Measurements from ENCODE around the gene PTCD1. TPM values are rescaled to one million over a fixed set of nuclear protein-coding genes. Genes with fewer than 3 reads are reported as not detected.

The PTCD1 gene
- total and polyA plus RNA-seq, 9 of the 15 experiments (the other 6 are each of a cell fraction or from before 2014, with no cell fraction given), result 0.46 to 17.1 (median 6.2) TPM

- no peak for TF ChIP-seq ZNF277 (CRISPR knock-in tag; IDR thresholded peaks at IDR 0.05; ENCODE audit: borderline replicate concordance)
- TF ChIP-seq ZNF274 (IDR thresholded peaks at IDR 0.05; ENCODE audit: borderline replicate concordance, low read depth, low read length), result no peak
- TF ChIP-seq CBX3 (IDR thresholded peaks at IDR 0.05; ENCODE audit: borderline replicate concordance in 1 of 2, low read length in 2 of 2), result peak in 1 of 2 experiments; percentile 65; a peak in 1 of 3 replicates
- no peak for TF ChIP-seq NFE2 (IDR thresholded peaks at IDR 0.05; ENCODE audit: low read depth)
- TF ChIP-seq SPI1 (IDR thresholded peaks at IDR 0.05; ENCODE audit: borderline replicate concordance, low read depth, low read length), result 0 out of 2 replicates have a peak, but pooled peaks have one; percentile 49
- TF ChIP-seq BHLHE40 (IDR thresholded peaks at IDR 0.05; ENCODE audit: low read length), result peak; percentile 96
- TF ChIP-seq FOXJ2 (tag; IDR thresholded peaks at IDR 0.05), result no peak
- peak; percentile 73; the same call in 1 of the 2 replicates for TF ChIP-seq ZBED1 (IDR thresholded peaks at IDR 0.05)
- TF ChIP-seq CTCF (IDR thresholded peaks at IDR 0.05 in 2 of 3, conservative IDR thresholded peaks at IDR 0.05 in 1 of 3; ENCODE audit: insufficient read depth in 2 of 3, low read depth in 1 of 3, low read length in 3 of 3), result no peak
- no peak for TF ChIP-seq RFX5 (IDR thresholded peaks at IDR 0.05; ENCODE audit: low read depth, low read length)
- TF ChIP-seq ZNF655 (CRISPR knock-in tag; IDR thresholded peaks at IDR 0.05), result no peak
- no peak for TF ChIP-seq ZNF512 (tag; IDR thresholded peaks at IDR 0.05)
- no peak for TF ChIP-seq HDGF (IDR thresholded peaks at IDR 0.05)
- TF ChIP-seq C11orf30 (IDR thresholded peaks at IDR 0.05; ENCODE audit: low read depth), result peak; percentile 83
- TF ChIP-seq NFXL1 (CRISPR knock-in tag; IDR thresholded peaks at IDR 0.05), result no peak
- peak; percentile 67 for TF ChIP-seq JUN (IDR thresholded peaks at IDR 0.05; ENCODE audit: borderline replicate concordance, low read depth, low read length)
- TF ChIP-seq JUN (CRISPR knock-in tag; IDR thresholded peaks at IDR 0.05; ENCODE audit: borderline replicate concordance), result no peak
- peak; percentile 69; the same call in 1 of the 2 replicates for TF ChIP-seq ZNF76 (CRISPR knock-in tag; IDR thresholded peaks at IDR 0.05; ENCODE audit: borderline replicate concordance)
- no peak for TF ChIP-seq ZNF197 (CRISPR knock-in tag; IDR thresholded peaks at IDR 0.05; ENCODE audit: low read depth)
- no peak for TF ChIP-seq MYBL2 (IDR thresholded peaks at IDR 0.05; ENCODE audit: low read depth)
- no peak for TF ChIP-seq MYBL2 (CRISPR knock-in tag; IDR thresholded peaks at IDR 0.05; ENCODE audit: borderline replicate concordance)
Observed at GRCh38 chr7:99438573-99439480, at the start of gene PTCD1, which contains the start of gene CPSF4 (continued).
